K562 (cell line): ENCODE measurements around the gene COPS6. TPM values are rescaled to one million over a fixed set of nuclear protein-coding genes. Genes with fewer than 3 reads are reported as not detected.

ENCODE experiments used
- FOXJ2 ChIP-seq: fragments of 200-800 bp; sonication (Bioruptor generic); IDR thresholded peaks from 2 replicates; pipeline ENCODE4 v1.6.1; 2016; ENCODE audit warnings: missing genetic modification characterization, missing compliant biosample characterization
- HDAC1 ChIP-seq, 2 experiments: fragments of 450-650 bp; IDR thresholded peaks; 2 replicates each; pipeline ENCODE4 v1.6.1; 2016 to 2017; ENCODE audit warnings: inconsistent platforms in 1 of 2, mild to moderate bottlenecking in 1 of 2, moderate library complexity in 1 of 2
- ID3 ChIP-seq, 2 experiments: fragments of 250-450 bp in 1 of 2; fragments of 450-650 bp in 1 of 2; sonication (Bioruptor Pico) in 1 of 2; IDR thresholded peaks; 2 replicates each; pipeline versions ENCODE4 v1.6.1 to v1.8.0; 2016 to 2021; ENCODE audit warnings: mild to moderate bottlenecking in 2 of 2, moderate library complexity in 2 of 2, missing compliant biosample characterization in 1 of 2, missing genetic modification characterization in 1 of 2
- KAT2B ChIP-seq: IDR thresholded peaks from one replicate; pipeline ENCODE4 v1.6.1; 2012; ENCODE audit warnings: low read depth, mild to moderate bottlenecking, control low read depth, inconsistent platforms, low read length, moderate library complexity
- NFIX ChIP-seq: fragments of 250-450 bp; sonication (Bioruptor Pico); IDR thresholded peaks from 2 replicates; pipeline ENCODE4 v1.4.0; 2020; ENCODE audit warnings: low read depth, mild to moderate bottlenecking, moderate library complexity
- PRDM10 ChIP-seq: fragments of 450-650 bp; IDR thresholded peaks from 2 replicates; pipeline ENCODE4 v1.6.1; 2018; ENCODE audit not compliant: partially characterized antibody
- SIN3B ChIP-seq: fragments of 450-650 bp; IDR thresholded peaks from 2 replicates; pipeline ENCODE4 v1.6.1; 2017; ENCODE audit warnings: low read depth, mild to moderate bottlenecking, moderate library complexity
- SPI1 ChIP-seq: IDR thresholded peaks from 2 replicates; pipeline ENCODE4 v1.6.1; 2011; ENCODE audit warnings: low read depth, low read length, control low read depth, borderline replicate concordance
- SREBF1 ChIP-seq: fragments of 150-350 bp; IDR thresholded peaks from 2 replicates; pipeline ENCODE4 v1.6.1; 2014; ENCODE audit warnings: antibody characterized with exemption, low read depth, low read length, borderline replicate concordance
- ZC3H11A ChIP-seq: IDR thresholded peaks from 2 replicates; pipeline ENCODE4 v1.6.1; 2012; ENCODE audit warnings: low read depth, low read length, improper control_type of control experiment
- ZNF778 ChIP-seq: fragments of 450-650 bp; formaldehyde crosslinking; IDR thresholded peaks from 2 replicates; pipeline ENCODE4 v1.4.0; 2020; ENCODE audit warnings: mild to moderate bottlenecking, moderate library complexity
- polyA plus RNA-seq, 8 experiments: library from polyadenylated mRNA; depleted of rRNA in 4 of 8; stranded (reverse) in 5 of 8; unstranded in 3 of 8; fragments of >200 nt; fragmentation: Nextera tagmentation in 2 of 8; fragmentation: Illumina TruSeq in 1 of 8; extraction: Ambion mirVana in 2 of 8; extraction: Trizol in 1 of 8; gene quantifications; 2 replicates each; pipeline versions ENCODE4 v1.2.1 to v1.2.3, GENCODE V29; 2011 to 2014; ENCODE audit warnings: inconsistent platforms in 1 of 8, missing spikeins in 1 of 8
- total RNA-seq, 7 experiments: library from RNA; depleted of rRNA in 6 of 7; stranded (reverse); fragments of >200 nt in 6 of 7; fragmentation: Illumina TruSeq in 2 of 7; extraction: Trizol in 2 of 7; gene quantifications; 2 replicates each; pipeline versions ENCODE4 v1.2.1 to v1.2.3, GENCODE V29; 2011 to 2021; ENCODE audit warnings: low replicate concordance in 1 of 7

COPS6 gene
- total and polyA plus RNA-seq, 9 of the 15 experiments (the other 6 are each of a cell fraction or from before 2014, with no cell fraction given) = 63.0 to 331 (median 168) TPM

- TF ChIP-seq PRDM10 (no peak), SIN3B (peak; percentile 70), NFIX (CRISPR knock-in tag) (peak; percentile 49; the same call in 1 of the 2 replicates), ZNF778 (CRISPR knock-in tag) (no peak), FOXJ2 (tag) (peak; percentile 27; the same call in 1 of the 2 replicates), ID3 (CRISPR knock-in tag; IDR thresholded peaks at IDR 0.05) (no peak), ID3 (tag; IDR thresholded peaks at IDR 0.05) (peak; percentile 62), SREBF1 (no peak), HDAC1 (IDR thresholded peaks at IDR 0.05) (peak in 1 of 2 experiments; percentile 5; a peak in 1 of 4 replicates), KAT2B (no peak), ZC3H11A (0 out of 2 replicates have a peak, but pooled peaks have one; percentile 34), SPI1 (no peak)
- TF ChIP-seq, all 486 proteins: peak for 52
These were observed 37.6 kb downstream of the COPS6 start (continued) for GRCh38 chr7:100126239-100126930.
